Measurements from ENCODE around the gene TCERG1L. TPM values are rescaled to one million over a fixed set of nuclear protein-coding genes. Genes with fewer than 3 reads are reported as not detected.

The TCERG1L gene
- polyA plus RNA-seq, 1 experiment: not detected

- POLR2A ChIA-PET: no interaction called here
- H3K36me3 ChIP-seq (ENCODE audit: control insufficient read depth, insufficient read depth, low read length): no peaks in the 10 kb centered on the region
- H3K27me3 ChIP-seq (ENCODE audit: control insufficient read depth, insufficient read depth, low read length): no peaks in the 10 kb centered on the region
- CTCF ChIA-PET: no interaction called here
- DNase-seq (ENCODE audit: low read depth): no peak
- TF ChIP-seq CTCF (IDR thresholded peaks at IDR 0.05; ENCODE audit: insufficient read depth, low read depth, low read length): no peak
- H3K4me3 ChIP-seq (ENCODE audit: low read depth, low read length): no peak overlapping the region
Observed at GRCh38 chr10:131273476-131273875, 38.0 kb downstream of the TCERG1L start.

GRCh38 chr10:131272897-131273451 lies 38.5 kb downstream of the TCERG1L start:
- TF ChIP-seq CTCF (IDR thresholded peaks at IDR 0.05; ENCODE audit: insufficient read depth, low read depth, low read length): no peak
- H3K4me3 ChIP-seq (ENCODE audit: low read depth, low read length): no peak overlapping the region
- H3K27me3 ChIP-seq (ENCODE audit: control insufficient read depth, insufficient read depth, low read length): no peaks in the 10 kb centered on the region
- POLR2A ChIA-PET: no interaction called here
- DNase-seq (ENCODE audit: low read depth): no peak
- H3K36me3 ChIP-seq (ENCODE audit: control insufficient read depth, insufficient read depth, low read length): no peaks in the 10 kb centered on the region
- CTCF ChIA-PET: no interaction called here

- no peak for DNase-seq (ENCODE audit: low read depth)
- POLR2A ChIA-PET: no interaction called here
- Histone ChIP-seq H3K36me3 (ENCODE audit: control insufficient read depth, insufficient read depth, low read length) (no peaks in the 10 kb centered on the region), H3K4me3 (ENCODE audit: low read depth, low read length) (no peak overlapping the region), H3K27me3 (ENCODE audit: control insufficient read depth, insufficient read depth, low read length) (no peaks in the 10 kb centered on the region)
- TF ChIP-seq CTCF (IDR thresholded peaks at IDR 0.05; ENCODE audit: insufficient read depth, low read depth, low read length): no peak
- CTCF ChIA-PET: no interaction called here
Observed at GRCh38 chr10:131271966-131272365, 39.6 kb downstream of the TCERG1L start.

GRCh38 chr10:131271195-131271880 lies 40.2 kb downstream of the TCERG1L start:
- ChIA-PET POLR2A (no interaction called here), CTCF (no interaction called here)
- TF ChIP-seq CTCF (IDR thresholded peaks at IDR 0.05; ENCODE audit: insufficient read depth, low read depth, low read length): no peak
- H3K27me3 ChIP-seq (ENCODE audit: control insufficient read depth, insufficient read depth, low read length): no peaks in the 10 kb centered on the region
- no peaks in the 10 kb centered on the region for H3K36me3 ChIP-seq (ENCODE audit: control insufficient read depth, insufficient read depth, low read length)
- H3K4me3 ChIP-seq (ENCODE audit: low read depth, low read length): no peak overlapping the region
- no peak for DNase-seq (ENCODE audit: low read depth)

- ChIA-PET POLR2A (no interaction called here), CTCF (no interaction called here)
- Histone ChIP-seq H3K4me3 (ENCODE audit: low read depth, low read length) (no peak overlapping the region), H3K36me3 (ENCODE audit: control insufficient read depth, insufficient read depth, low read length) (no peaks in the 10 kb centered on the region), H3K27me3 (ENCODE audit: control insufficient read depth, insufficient read depth, low read length) (no peaks in the 10 kb centered on the region)
- no peak for DNase-seq (ENCODE audit: low read depth)
- no peak for TF ChIP-seq CTCF (IDR thresholded peaks at IDR 0.05; ENCODE audit: insufficient read depth, low read depth, low read length)
Observed at GRCh38 chr10:131270461-131271190, 40.9 kb downstream of the TCERG1L start.

Data from BJ (cell line).